Glutamatergic neuron (in vitro differentiated cells): ENCODE data around the gene EID3. TPM values are rescaled to one million over a fixed set of nuclear protein-coding genes. Genes with fewer than 3 reads are reported as not detected.

Source experiments
- DNase-seq: peaks from one replicate; pipeline ENCODE4 v3.0.0; 2022
- H3K27ac Mint-ChIP-seq: one replicate; pipeline ENCODE4 v1.8.0; 2020; ENCODE audit warnings: mild to moderate bottlenecking, mixed read lengths, inconsistent platforms; ENCODE audit not compliant: unreplicated experiment
- H3K27me3 Mint-ChIP-seq: one replicate; pipeline ENCODE4 v1.8.0; 2020; ENCODE audit warnings: mild to moderate bottlenecking, moderate library complexity, mixed read lengths, inconsistent platforms; ENCODE audit not compliant: unreplicated experiment
- H3K36me3 Mint-ChIP-seq: one replicate; pipeline ENCODE4 v1.8.0; 2020; ENCODE audit warnings: mild to moderate bottlenecking, mixed read lengths, inconsistent platforms; ENCODE audit not compliant: unreplicated experiment
- H3K4me1 Mint-ChIP-seq: one replicate; pipeline ENCODE4 v1.8.0; 2020; ENCODE audit warnings: mild to moderate bottlenecking, low read depth, mixed read lengths, inconsistent platforms; ENCODE audit not compliant: unreplicated experiment
- H3K4me3 Mint-ChIP-seq: one replicate; pipeline ENCODE4 v1.8.0; 2020; ENCODE audit warnings: mild to moderate bottlenecking, mixed read lengths, inconsistent platforms; ENCODE audit not compliant: unreplicated experiment
- H3K9me3 Mint-ChIP-seq: one replicate; pipeline ENCODE4 v1.8.0; 2020; ENCODE audit warnings: mild to moderate bottlenecking, moderate library complexity, mixed read lengths, inconsistent platforms; ENCODE audit not compliant: unreplicated experiment
- CTCF ChIP-seq: fragments of 200-600 bp; sonication (generic); IDR thresholded peaks from one replicate; pipeline ENCODE4 v1.5.0; 2021; ENCODE audit not compliant: partially characterized antibody, unreplicated experiment
- total RNA-seq: library from RNA; stranded (reverse); fragmentation: NEBNext Ultra II Directional; extraction: Animal tissue kit (Norgen Biotek cat#: 25700); gene quantifications from one replicate; pipeline ENCODE4 v1.2.1, GENCODE V29; 2021; ENCODE audit not compliant: unreplicated experiment

The EID3 gene
- total RNA-seq, 1 donor from 2014 or later, result 3.7 TPM

GRCh38 chr12:104297477-104298113 lies 5.9 kb upstream of the EID3 start:
- Mint-ChIP-seq H3K27ac (no peak overlapping the region), H3K36me3 (peaks cover 10% of the 10 kb centered on the region), H3K4me3 (no peak overlapping the region), H3K4me1 (peaks cover 3% of the 10 kb centered on the region), H3K9me3 (no peaks in the 10 kb centered on the region), H3K27me3 (peaks cover 1% of the 10 kb centered on the region)
- DNase-seq, result no peak
- TF ChIP-seq CTCF, result no peak

GRCh38 chr12:104299842-104300481 lies 3.6 kb upstream of the EID3 start:
- no peak for DNase-seq
- no peaks in the 10 kb centered on the region for H3K9me3 Mint-ChIP-seq

GRCh38 chr12:104304261-104305009 lies 896 bp downstream of the EID3 start:
- TF ChIP-seq CTCF, result no peak
- Mint-ChIP-seq H3K4me1 (peaks cover 8% of the 10 kb centered on the region), H3K27ac (no peak overlapping the region), H3K9me3 (no peaks in the 10 kb centered on the region), H3K36me3 (no peaks in the 10 kb centered on the region), H3K4me3 (peak overlapping the region; percentile 85), H3K27me3 (no peaks in the 10 kb centered on the region)
- no peak for DNase-seq

More at GRCh38 chr12:104299842-104300481, 3.6 kb upstream of the EID3 start:
- TF ChIP-seq CTCF, result no peak
- H3K27ac Mint-ChIP-seq, result no peak overlapping the region
- H3K36me3 Mint-ChIP-seq, result peaks cover 10% of the 10 kb centered on the region
- H3K4me3 Mint-ChIP-seq, result no peak overlapping the region
- peaks cover 1% of the 10 kb centered on the region for H3K27me3 Mint-ChIP-seq
- H3K4me1 Mint-ChIP-seq, result peaks cover 6% of the 10 kb centered on the region

GRCh38 chr12:104305349-104305748 lies 1.8 kb downstream of the EID3 start:
- H3K36me3 Mint-ChIP-seq, result no peaks in the 10 kb centered on the region
- H3K4me1 Mint-ChIP-seq, result peaks cover 8% of the 10 kb centered on the region
- no peak overlapping the region for H3K27ac Mint-ChIP-seq

More at GRCh38 chr12:104305349-104305748, 1.8 kb downstream of the EID3 start:
- no peak for TF ChIP-seq CTCF
- DNase-seq, result no peak
- no peak overlapping the region for H3K4me3 Mint-ChIP-seq
- no peaks in the 10 kb centered on the region for H3K9me3 Mint-ChIP-seq
- no peaks in the 10 kb centered on the region for H3K27me3 Mint-ChIP-seq
